GM21515 (cell line): Measurements from ENCODE around the gene DRAXIN.

Source experiments
- ATAC-seq: cut with Tn5 transposase; IDR thresholded peaks from one replicate; pipeline ENCODE4 v1.9.1; 2021; ENCODE audit not compliant: unreplicated experiment

DRAXIN gene

GRCh38 chr1:11707621-11708276, 16.2 kb downstream of the DRAXIN start:
- ATAC-seq = no peak

- no peak for ATAC-seq
These were observed 17.2 kb downstream of the DRAXIN start for GRCh38 chr1:11708554-11709350.

DNA sequence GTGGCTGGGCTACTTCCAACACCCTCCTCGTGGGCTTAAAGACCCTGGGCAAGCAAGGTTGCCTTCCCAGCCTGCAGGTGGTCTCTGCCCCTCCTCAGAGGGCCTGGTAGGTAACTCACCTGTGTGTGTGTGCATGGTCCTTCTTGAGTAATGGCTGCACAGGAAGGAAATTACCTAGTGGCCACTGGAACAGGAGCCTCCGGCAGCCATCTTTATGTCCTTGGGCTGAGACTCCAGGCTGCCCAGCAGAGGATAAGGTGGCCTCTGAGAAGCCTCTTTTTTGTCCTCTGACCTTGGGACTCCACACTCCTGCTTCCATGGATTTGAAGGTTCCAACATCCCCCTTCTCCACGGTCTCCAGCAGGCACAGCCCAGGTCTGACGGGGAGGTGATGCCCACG, 20.0 kb downstream of the DRAXIN start:
- ATAC-seq = no peak

DNA sequence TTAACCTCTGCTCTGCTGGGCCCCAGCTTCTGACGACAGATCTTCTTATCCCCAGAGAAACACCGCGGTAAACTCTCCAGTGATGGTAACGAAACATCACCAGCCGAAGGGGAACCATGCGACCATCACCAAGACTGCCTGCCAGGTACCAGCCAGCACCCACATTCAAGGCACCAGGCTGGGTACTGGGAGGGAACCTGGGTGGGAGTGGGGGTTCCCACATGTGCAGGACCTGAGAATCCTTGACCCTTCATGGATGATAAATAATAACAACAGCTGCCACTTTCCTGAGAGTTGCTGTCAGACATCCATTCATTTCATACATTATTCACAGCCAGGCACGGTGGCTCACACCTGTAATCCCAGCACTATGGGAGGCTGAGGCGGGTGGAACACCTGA, 20.8 kb downstream of the DRAXIN start:
- ATAC-seq = no peak

DNA sequence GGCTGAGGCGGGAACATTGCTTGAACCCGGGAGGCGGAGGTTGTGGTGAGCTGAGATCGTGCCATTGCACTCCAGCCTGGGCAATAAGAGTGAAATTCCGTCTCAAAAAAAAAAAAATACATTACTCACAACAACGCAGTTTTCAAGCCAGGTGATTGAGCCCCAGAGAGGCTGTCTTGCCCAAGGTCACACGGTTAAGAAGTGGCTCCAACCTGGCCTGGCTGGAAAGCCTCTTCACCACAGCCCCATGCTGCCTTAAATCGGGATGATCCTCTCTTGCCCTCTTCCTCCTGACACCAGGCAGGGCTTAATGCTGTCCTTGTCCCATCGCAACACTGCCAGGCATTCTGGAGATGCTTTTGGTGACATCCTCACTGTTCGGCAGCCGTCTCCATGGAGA, 21.6 kb downstream of the DRAXIN start:
- ATAC-seq = no peak

DNA sequence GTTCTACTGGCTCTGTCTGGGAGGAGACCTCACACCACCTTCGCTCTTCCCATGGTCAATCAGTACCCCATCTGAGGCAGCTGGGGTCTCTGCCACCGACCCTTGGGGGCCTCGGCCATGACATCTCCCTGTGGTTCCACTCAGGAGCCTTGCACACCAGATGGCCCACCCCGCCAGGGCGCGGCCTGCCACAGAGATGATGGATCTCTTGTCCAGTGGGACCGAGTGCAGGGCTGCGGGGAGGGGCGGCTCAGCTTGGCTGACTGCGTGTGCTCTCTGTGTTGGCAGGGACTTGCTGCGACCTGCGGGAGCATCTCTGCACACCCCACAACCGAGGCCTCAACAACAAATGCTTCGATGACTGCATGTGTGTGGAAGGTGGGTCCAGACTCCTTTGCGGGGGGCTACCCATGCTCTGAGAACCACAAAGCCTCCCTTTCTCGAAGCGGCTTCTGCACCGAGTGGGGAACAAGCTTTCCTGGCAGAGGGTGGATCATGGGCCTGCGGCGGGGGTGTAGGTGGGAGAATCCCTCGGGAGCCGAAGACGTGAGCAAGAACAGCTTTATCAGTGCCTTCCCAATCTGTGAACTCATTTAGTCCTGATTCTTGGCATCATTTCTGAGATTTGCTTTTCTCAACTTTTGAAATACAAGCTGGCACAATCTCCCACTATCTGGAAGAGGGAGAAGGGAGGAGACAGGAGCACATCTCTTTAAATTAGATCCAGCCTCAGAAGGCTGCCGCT, 23.5 kb downstream of the DRAXIN start:
- ATAC-seq = no peak

DNA sequence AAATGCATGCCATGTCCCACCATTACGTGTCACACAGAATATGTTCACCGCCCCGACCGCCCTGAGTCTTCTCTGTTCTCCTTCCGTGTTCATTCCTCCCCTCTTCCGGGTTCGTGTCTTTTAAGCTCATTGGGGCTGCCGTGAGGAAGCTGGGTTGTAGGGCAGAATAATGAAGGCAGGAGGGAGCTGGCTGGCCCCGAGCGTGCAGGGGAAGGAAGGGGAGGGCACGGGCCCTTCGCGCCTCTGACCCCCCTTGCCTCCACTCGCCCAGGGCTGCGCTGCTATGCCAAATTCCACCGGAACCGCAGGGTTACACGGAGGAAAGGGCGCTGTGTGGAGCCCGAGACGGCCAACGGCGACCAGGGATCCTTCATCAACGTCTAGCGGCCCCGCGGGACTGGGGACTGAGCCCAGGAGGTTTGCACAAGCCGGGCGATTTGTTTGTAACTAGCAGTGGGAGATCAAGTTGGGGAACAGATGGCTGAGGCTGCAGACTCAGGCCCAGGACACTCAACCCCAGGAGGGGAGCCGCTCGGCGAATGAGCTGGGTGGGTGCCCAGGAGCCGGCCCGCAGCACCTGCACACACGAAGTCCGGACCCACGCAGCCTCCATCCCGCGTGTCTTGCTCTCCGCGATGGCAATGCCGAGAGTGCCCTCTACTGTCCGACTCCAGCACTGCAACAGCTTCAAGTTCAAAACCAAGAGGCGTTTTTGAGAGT, 28.0 kb downstream of the DRAXIN start:
- ATAC-seq = peak; percentile 51

DNA sequence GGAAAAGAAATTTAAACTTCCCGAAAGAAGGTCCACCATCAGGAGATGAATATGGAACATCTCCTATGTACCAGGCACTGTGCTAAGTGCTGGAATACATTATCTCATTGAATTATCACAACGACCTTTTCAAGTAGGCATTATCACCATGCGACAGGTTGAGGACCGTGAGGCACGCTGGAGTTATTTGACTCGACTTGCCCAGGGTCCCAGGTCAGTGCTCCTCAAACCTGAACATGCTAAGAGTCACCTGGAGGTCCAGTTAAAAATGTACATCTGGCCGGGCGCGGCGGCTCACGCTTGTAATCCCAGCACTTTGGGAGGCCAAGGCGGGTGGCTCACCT, 28.5 kb downstream of the DRAXIN start:
- no peak for ATAC-seq

DNA sequence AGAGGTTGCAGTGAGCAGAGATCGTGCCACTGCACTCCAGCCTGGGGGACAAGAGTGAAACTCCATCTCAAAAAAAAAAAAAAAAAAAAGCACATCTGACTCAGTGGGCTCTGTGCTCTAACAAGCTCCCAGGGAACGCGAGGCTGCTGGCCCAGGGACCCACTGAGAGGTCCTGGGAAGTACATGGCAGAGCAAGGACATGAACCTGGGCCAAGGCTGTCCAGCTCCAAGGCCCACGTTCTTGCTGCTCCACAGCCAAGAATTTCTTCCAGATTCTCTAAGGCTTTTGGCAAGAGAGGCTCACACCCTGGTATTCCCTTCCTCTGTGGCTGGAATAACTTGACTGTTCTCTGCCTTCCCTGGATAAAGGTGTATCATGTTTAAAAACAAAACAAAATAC, 29.0 kb downstream of the DRAXIN start:
- ATAC-seq = no peak

- ATAC-seq = no peak
These were observed 29.8 kb downstream of the DRAXIN start for GRCh38 chr1:11721311-11721710.

DNA sequence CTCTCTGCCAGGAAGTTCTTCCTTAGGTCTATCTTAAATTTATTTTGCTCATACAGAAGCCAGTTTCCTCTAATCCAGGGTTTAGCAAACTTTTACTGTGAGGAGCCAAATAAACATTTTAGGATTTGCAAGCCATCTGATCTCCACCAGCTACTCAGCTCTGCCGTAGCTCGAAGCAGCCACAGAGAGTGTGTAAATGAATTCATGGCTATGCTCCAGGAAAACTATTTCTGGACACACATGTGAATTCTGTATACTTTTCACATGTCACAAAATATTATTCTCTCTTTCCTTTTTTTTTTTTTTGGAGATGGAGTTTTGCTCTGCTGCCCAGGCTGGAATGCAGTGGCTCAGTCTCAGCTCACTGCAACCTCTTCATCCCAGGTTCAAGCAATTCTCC, 31.0 kb downstream of the DRAXIN start:
- no peak for ATAC-seq

DNA sequence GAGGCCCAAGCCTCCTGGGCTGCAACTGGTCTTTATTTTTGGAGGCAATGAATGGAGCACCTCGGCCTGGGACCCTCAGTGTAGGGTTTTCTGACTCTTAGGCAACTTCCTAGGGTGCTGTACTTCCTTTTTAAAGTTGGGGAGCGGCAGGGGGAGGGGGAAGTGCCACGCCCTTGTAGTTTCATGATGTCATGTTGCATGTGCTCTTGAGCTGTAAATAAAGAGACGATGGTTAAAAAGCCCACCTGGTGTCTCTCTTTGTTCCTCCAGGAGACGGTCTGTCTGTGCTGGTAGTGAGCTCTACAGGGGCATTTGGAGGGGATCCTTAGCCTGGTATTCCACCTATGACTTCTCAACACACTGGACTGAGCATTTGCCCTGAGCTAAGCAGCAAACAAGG, 34.1 kb downstream of the DRAXIN start:
- ATAC-seq = no peak

GRCh38 chr1:11727119-11727518, 35.6 kb downstream of the DRAXIN start:
- ATAC-seq = no peak

DNA sequence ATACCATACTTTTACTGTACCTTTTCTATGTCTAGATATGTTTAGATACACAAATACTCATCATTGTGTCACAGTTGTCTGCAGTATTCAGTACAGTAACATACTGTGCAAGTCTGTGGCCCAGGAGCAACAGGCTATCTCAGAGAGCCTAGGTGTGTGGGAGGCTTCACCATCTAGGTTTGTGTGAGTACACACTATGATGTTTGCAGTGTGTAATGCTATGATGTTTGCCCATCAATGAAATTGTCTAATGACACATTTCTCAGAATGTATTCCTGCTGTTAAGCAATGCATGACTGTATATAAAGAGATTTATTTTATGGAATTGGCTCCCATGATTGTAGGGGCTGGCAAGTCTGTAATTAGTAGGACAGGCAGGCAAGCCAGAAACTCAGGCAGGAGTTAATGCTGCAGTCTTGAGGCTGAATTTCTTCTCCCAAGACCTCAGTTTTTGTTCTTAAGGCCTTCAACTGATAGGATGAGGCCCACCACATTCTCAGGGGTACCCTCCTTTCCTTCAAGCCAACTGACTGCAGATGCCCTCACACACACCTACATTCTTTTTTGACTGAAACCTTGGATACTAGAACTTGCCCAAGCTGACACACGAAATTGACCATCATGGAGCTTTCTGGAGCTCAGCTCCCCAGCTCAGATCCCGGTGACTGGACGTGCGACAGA, 36.8 kb downstream of the DRAXIN start:
- ATAC-seq = no peak

- ATAC-seq = no peak
These were observed 37.6 kb downstream of the DRAXIN start for GRCh38 chr1:11729155-11729497.

GRCh38 chr1:11729498-11730428, 38.3 kb downstream of the DRAXIN start:
- ATAC-seq = no peak

DNA sequence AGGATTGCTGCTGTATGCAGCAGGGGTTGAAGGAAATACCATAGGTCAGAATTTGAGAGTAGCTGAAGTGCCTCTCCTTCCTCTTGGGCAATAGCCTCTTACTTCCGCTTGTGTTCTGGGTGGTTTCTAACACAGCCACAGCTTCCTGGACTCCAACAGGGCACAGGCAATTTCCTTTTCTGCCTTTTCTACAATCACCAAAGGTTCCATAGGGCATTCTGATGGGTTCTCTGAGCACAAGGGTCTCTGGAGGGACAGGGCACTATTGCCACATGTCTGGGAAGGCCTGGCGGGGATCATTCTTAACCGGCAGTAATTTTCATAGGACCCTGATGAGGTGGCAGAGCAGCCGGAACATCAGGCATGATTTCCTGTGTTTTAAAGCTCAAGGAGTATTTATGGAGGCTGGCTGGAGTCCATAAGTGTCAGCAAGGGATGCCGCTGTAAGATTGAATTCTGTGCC, 39.0 kb downstream of the DRAXIN start:
- ATAC-seq = no peak

DNA sequence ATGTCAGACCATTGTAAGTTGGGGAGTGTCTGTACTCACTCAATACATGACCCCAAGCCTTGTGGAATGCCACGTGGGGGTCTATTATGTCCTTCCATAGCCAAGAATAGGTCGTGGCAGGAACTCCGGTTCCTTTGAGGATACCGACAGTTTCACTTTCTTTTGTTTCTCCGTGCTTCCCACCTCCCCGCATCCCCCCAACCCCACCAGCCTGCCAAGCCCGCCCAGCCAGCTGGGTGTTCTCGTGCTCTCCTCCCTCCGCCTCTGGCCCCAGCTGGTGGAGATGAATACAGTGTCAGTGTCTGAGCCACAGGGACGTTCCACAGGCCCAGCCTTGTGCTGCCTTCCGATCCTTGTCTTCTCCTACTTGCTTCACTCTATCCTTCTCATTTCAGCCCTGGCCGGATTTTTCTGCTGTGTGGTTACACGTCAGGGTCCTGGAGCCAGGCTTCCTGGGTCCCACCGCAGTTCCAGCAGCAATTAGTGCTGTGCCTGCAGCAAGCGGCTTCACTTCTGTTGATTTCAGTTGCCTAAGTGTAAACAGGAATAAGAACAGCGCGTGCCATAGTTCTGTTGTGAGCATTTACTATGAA, 40.3 kb downstream of the DRAXIN start:
- no peak for ATAC-seq

GRCh38 chr1:11733306-11733705, 41.8 kb downstream of the DRAXIN start:
- ATAC-seq = no peak

DNA sequence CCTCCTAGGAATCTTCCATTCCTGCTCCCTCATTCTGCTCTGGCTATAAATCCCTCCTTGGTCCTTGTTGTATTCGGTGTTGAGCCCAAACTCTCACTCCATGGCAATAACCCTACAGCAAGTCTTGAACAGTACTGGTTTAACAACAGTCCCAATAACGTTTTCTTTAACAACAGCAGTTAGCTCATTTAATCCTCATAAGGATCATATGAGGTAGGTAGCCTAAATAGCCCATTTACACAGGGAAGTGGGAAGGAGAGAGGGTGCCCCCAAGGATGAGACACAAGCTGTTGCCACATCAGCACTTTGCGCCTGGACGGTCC, 44.0 kb downstream of the DRAXIN start:
- ATAC-seq = peak; percentile 12
